Body of pancreas (tissue), 4 donors: ENCODE data around the gene COP1. TPM values are rescaled to one million over a fixed set of nuclear protein-coding genes. Genes with fewer than 3 reads are reported as not detected.

Experiments used
- ATAC-seq: fragments of 150-250 bp; one replicate; pipeline ENCODE4 v1.9.1; 2016
- DNase-seq, 4 donors: peaks; one replicate each; pipeline ENCODE4 v3.0.0-alpha.2; 2019
- H3K27ac ChIP-seq, 4 donors: fragments of 200-600 bp; sonication (generic); 1 replicate in 3 of 4; 2 replicates in 1 of 4; pipeline versions ENCODE4 v1.5.1 to v1.6.1; 2016 to 2019; ENCODE audit warnings: mild to moderate bottlenecking in 1 of 4, mixed read lengths in 1 of 4, moderate library complexity in 1 of 4
- H3K27me3 ChIP-seq, 2 donors: fragments of 200-600 bp; sonication (generic); one replicate each; pipeline ENCODE4 v1.6.0; 2016; ENCODE audit warnings: mild to moderate bottlenecking in 1 of 2
- H3K36me3 ChIP-seq, 2 donors: fragments of 200-600 bp; sonication (generic); replicated peaks in 1 of 2; 2 replicates each; pipeline ENCODE4 v1.5.1; 2016; ENCODE audit warnings: low read depth in 2 of 2; ENCODE audit not compliant: insufficient read depth in 1 of 2
- H3K4me1 ChIP-seq: fragments of 200-600 bp; sonication (generic); one replicate; pipeline ENCODE4 v1.6.0; 2016
- H3K4me3 ChIP-seq, 2 donors: fragments of 200-600 bp; sonication (generic); 1 replicate in 1 of 2; 2 replicates in 1 of 2; pipeline ENCODE4 v1.5.1; 2016 to 2019
- H3K9me3 ChIP-seq, 3 donors: fragments of 200-600 bp; sonication (generic); 1 replicate in 2 of 3; 2 replicates in 1 of 3; pipeline ENCODE4 v1.5.1; 2016
- CTCF ChIP-seq, 7 experiments: fragments of 450-650 bp in 4 of 7; fragments of 200-600 bp in 3 of 7; sonication (generic) in 3 of 7; IDR thresholded peaks; one replicate each; pipeline ENCODE4 v1.5.1; 2016 to 2019; ENCODE audit warnings: antibody characterized with exemption in 7 of 7
- POLR2A ChIP-seq, 3 donors: fragments of 450-650 bp; IDR thresholded peaks; one replicate each; pipeline ENCODE4 v1.6.1; 2016; ENCODE audit warnings: antibody characterized with exemption in 3 of 3, mild to moderate bottlenecking in 2 of 3
- WGBS, 2 donors: methylation state at CpG; one replicate each; pipeline ENCODE4 v1.1.5; 2017; 5-methylcytosine and 5-hydroxymethylcytosine counted together
- intact Hi-C: fragments of 100-400 bp; cut with DNase I; formaldehyde crosslinking; loops from one replicate; pipeline ENCODE4 v1.15.1; 2023
- total RNA-seq, 2 donors: library from RNA; depleted of rRNA; stranded (reverse); fragments of >200 nt; gene quantifications; one replicate each; pipeline ENCODE4 v1.1.0, GENCODE V29; 2016

Gene COP1
- total RNA-seq: 10 to 100 TPM; 36.6 to 45.8 TPM

- peak; percentile 92 for ATAC-seq
- WGBS, 2 donors: 0 to 1% methylated on average over 85 to 91 of the region's 92 CpGs
- Histone ChIP-seq H3K27ac (peak within 1 kb of the TSS; percentile 90 to 99 (median 94)), H3K36me3 (no peaks in the 10 kb centered on the region), H3K4me1 (peaks cover 26% of the 10 kb centered on the region), H3K4me3 (peak within 1 kb of the TSS; percentile 76 to 94), H3K9me3 (no peaks in the 10 kb centered on the region), H3K27me3 (no peaks in the 10 kb centered on the region)
- intact Hi-C loops: no loop called here
- DNase-seq: peak; percentile 97 to 98 (median 98)
- TF ChIP-seq POLR2A (IDR thresholded peaks at IDR 0.05): peak; percentile 56 to 92 (median 87)
- TF ChIP-seq CTCF (IDR thresholded peaks at IDR 0.05): peak in 5 of 7 experiments; percentile 20 to 47 (median 43)
These were observed at the start of gene COP1 for GRCh38 chr1:176206961-176207902. COP1 (minus strand) TSS chr1:176207286; CDS start chr1:176206978, 308 bp downstream.

DNA sequence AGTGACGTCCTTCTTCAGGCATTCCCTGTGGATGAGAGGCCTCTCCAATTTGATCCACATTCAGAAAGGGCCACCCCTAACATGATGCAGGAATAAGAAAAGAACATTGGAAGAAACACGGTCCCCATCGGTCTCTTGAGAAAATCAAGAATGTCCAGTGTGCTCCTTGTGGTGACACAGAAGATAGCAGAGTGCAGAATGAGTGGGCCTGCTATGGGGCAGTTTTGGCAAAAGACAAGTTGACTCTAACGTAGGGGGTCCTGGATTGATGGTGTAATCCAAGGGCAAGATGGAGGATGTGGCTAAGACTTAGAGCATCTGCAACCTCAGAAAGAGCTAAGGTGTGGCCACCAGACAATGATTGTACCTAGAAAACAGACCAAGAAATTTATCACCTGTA is 45.1 kb upstream of the COP1 start:
- no peak for ATAC-seq
- Histone ChIP-seq H3K27me3 (no peaks in the 10 kb centered on the region), H3K4me1 (no peaks in the 10 kb centered on the region), H3K36me3 (no peaks in the 10 kb centered on the region), H3K9me3 (no peaks in the 10 kb centered on the region), H3K27ac (no peak overlapping the region), H3K4me3 (no peak overlapping the region)
- TF ChIP-seq POLR2A (IDR thresholded peaks at IDR 0.05): no peak
- no peak for TF ChIP-seq CTCF (IDR thresholded peaks at IDR 0.05)
- no peak for DNase-seq
- intact Hi-C loops: no loop called here
- 85 to 95% methylated on average over 4 of the region's 4 CpGs for WGBS, 2 donors

DNA sequence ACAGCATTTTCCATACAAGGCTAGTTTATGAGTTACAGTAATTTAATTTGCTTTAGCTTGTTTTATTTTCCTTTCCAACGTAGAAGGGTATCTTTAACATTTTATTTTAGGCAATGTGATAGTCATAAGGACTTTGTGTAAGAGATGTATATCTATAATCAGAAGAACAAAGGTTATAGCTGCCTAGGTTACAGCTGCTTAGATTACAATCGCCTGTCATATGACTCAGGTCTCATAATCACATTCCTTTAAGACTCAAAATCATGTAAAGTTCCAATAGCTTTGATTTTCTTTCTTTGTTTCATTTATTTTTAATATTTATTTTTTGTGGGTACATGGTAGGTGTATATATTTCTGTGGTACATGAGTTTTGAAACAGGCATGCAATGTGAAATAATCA is 37.8 kb upstream of the COP1 start:
- Histone ChIP-seq H3K4me1 (no peaks in the 10 kb centered on the region), H3K27ac (no peak overlapping the region), H3K4me3 (no peak overlapping the region), H3K36me3 (no peaks in the 10 kb centered on the region), H3K9me3 (no peaks in the 10 kb centered on the region), H3K27me3 (no peaks in the 10 kb centered on the region)
- 62 to 67% methylated on average over 2 of the region's 2 CpGs for WGBS, 2 donors
- DNase-seq: no peak
- TF ChIP-seq POLR2A (IDR thresholded peaks at IDR 0.05) (no peak), CTCF (IDR thresholded peaks at IDR 0.05) (no peak)
- intact Hi-C loops: no loop called here
- no peak for ATAC-seq

DNA sequence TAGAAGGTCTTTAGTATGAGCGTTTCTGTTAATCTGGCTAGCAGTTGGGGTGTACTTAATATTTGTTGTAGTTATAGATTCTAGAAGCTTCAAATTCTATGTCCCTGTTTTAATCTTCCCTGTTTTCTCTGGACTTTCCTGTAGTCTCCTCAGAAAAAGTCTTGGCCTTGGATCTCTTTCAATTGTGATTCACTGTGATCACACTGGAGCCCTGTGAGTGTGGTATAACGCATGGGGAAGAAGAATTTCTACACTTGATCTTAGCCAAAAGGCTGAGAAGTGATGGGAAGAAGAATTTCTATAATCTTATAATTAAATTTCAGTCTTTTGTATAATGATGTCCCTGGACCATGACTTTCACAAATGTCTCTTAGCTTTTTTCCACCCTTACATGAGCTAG is 36.7 kb upstream of the COP1 start:
- Histone ChIP-seq H3K4me1 (no peaks in the 10 kb centered on the region), H3K9me3 (no peaks in the 10 kb centered on the region), H3K27ac (no peak overlapping the region), H3K27me3 (no peaks in the 10 kb centered on the region), H3K36me3 (no peaks in the 10 kb centered on the region), H3K4me3 (no peak overlapping the region)
- TF ChIP-seq CTCF (IDR thresholded peaks at IDR 0.05): no peak
- 79 to 86% methylated on average over 2 of the region's 2 CpGs for WGBS, 2 donors
- DNase-seq: no peak
- ATAC-seq: no peak
- intact Hi-C loops: no loop called here
